GM12878 (cell line): ENCODE measurements around the gene LMTK2. TPM values are rescaled to one million over a fixed set of nuclear protein-coding genes. Genes with fewer than 3 reads are reported as not detected.

Experiments
- ATAC-seq: fragments of 200-7000 bp; cut with Tn5 transposase; 3 replicates; pipeline ENCODE4 v1.9.1; 2020; ENCODE audit warnings: mild to moderate bottlenecking, moderate library complexity
- BruUV-seq: library from RNA; stranded (reverse); fragments of 400-500 nt; replicated peaks from 2 replicates; lab custom pipeline; 2021; lab: Mats Ljungman, UMichigan
- CTCF ChIA-PET: fragments of 300-600 bp; sonication (Branson Sonifier 250); formaldehyde crosslinking; extraction: SDS; loops from one replicate; lab custom pipeline; 2021; ENCODE audit warnings: inconsistent platforms; lab: Yijun Ruan, JAX
- POLR2A ChIA-PET: fragments of 350-600 bp; formaldehyde crosslinking; extraction: SDS; loops from one replicate; lab custom pipeline; 2021; ENCODE audit warnings: inconsistent platforms; lab: Charles Lee
- RAD21 ChIA-PET: fragments of 300-600 bp; sonication (Branson Sonifier 250); formaldehyde crosslinking; loops from one replicate; lab custom pipeline; 2023; ENCODE audit warnings: antibody characterized with exemption; ENCODE audit not compliant: unreplicated experiment; lab: Charles Lee
- SMC1A ChIA-PET: fragments of 300-600 bp; sonication (Branson Sonifier 250); formaldehyde crosslinking; loops from one replicate; lab custom pipeline; 2023; ENCODE audit not compliant: unreplicated experiment, uncharacterized antibody; lab: Charles Lee
- DNase-seq: peaks from one replicate; pipeline ENCODE4 v3.0.0-alpha.2; 2011; ENCODE audit warnings: low read depth, low spot score
- FAIRE-seq: peaks from 3 replicates; lab custom pipeline; 2011; peaks lifted over from hg19 to GRCh38; lab: Jason Lieb, UNC
- H2AFZ ChIP-seq: 2 replicates; pipeline ENCODE4 v1.6.0; 2011; ENCODE audit warnings: low read depth, low read length, control low read depth; ENCODE audit not compliant: control insufficient read depth
- H3K27ac ChIP-seq: 2 replicates; pipeline ENCODE4 v1.5.1; 2011; ENCODE audit warnings: control low read depth; ENCODE audit not compliant: control insufficient read depth, insufficient read depth
- H3K27me3 ChIP-seq, 2 experiments: replicated peaks in 1 of 2; 2 replicates each; pipeline versions ENCODE4 v1.6.0 to v1.6.1; 2011; ENCODE audit warnings: low read length in 1 of 2; ENCODE audit not compliant: control insufficient read depth in 2 of 2, insufficient read depth in 2 of 2
- H3K36me3 ChIP-seq, 2 experiments: 2 replicates each; pipeline ENCODE4 v1.5.1; 2011; ENCODE audit warnings: low read length in 1 of 2; ENCODE audit not compliant: control insufficient read depth in 2 of 2, insufficient read depth in 2 of 2
- H3K4me1 ChIP-seq: 2 replicates; pipeline ENCODE4 v1.6.1; 2011; ENCODE audit warnings: mild to moderate bottlenecking, low read length, moderate library complexity, mixed read lengths; ENCODE audit not compliant: control insufficient read depth, insufficient read depth
- H3K4me2 ChIP-seq: 2 replicates; pipeline ENCODE4 v1.6.0; 2011; ENCODE audit warnings: control low read depth; ENCODE audit not compliant: control insufficient read depth, insufficient read depth
- H3K4me3 ChIP-seq: fragments of 200-600 bp; sonication (generic); 2 replicates; pipeline ENCODE4 v1.5.1; 2016
- H3K79me2 ChIP-seq: 2 replicates; pipeline ENCODE4 v1.6.0; 2011; ENCODE audit warnings: low read length; ENCODE audit not compliant: control insufficient read depth, insufficient read depth
- H3K9ac ChIP-seq: 2 replicates; pipeline ENCODE4 v1.8.0; 2011; ENCODE audit warnings: low read length, control low read depth, mixed read lengths; ENCODE audit not compliant: control insufficient read depth, insufficient read depth
- H3K9me3 ChIP-seq: replicated peaks from 3 replicates; pipeline ENCODE4 v1.5.1; 2011; ENCODE audit warnings: mild to moderate bottlenecking, low read length; ENCODE audit not compliant: control insufficient read depth, insufficient read depth
- H4K20me1 ChIP-seq: 2 replicates; pipeline ENCODE4 v1.6.0; 2011; ENCODE audit not compliant: control insufficient read depth, insufficient read depth
- BACH1 ChIP-seq: fragments of 450-650 bp; IDR thresholded peaks from 2 replicates; pipeline ENCODE4 v1.6.1; 2017; ENCODE audit warnings: mild to moderate bottlenecking, borderline replicate concordance
- BCL11A ChIP-seq: IDR thresholded peaks from 2 replicates; pipeline ENCODE4 v1.6.1; 2011; ENCODE audit warnings: low read depth, low read length
- CUX1 ChIP-seq: IDR thresholded peaks from 2 replicates; pipeline ENCODE4 v1.6.1; 2012; ENCODE audit warnings: improper control_type of control experiment, low read depth, low read length; ENCODE audit not compliant: insufficient replicate concordance
- ETV6 ChIP-seq, 2 experiments: fragments of 450-650 bp in 1 of 2; IDR thresholded peaks in 1 of 2; conservative IDR thresholded peaks in 1 of 2; 2 replicates each; pipeline ENCODE4 v1.6.1; 2014; ENCODE audit warnings: antibody characterized with exemption in 1 of 2, borderline replicate concordance in 1 of 2, low read depth in 1 of 2, mild to moderate bottlenecking in 1 of 2, moderate library complexity in 1 of 2
- HDAC6 ChIP-seq: fragments of 200-600 bp; sonication (generic); IDR thresholded peaks from one replicate; pipeline ENCODE4 v1.8.0; 2017; ENCODE audit warnings: antibody characterized with exemption; ENCODE audit not compliant: unreplicated experiment
- MXI1 ChIP-seq: fragments of 150-350 bp; IDR thresholded peaks from 2 replicates; pipeline ENCODE4 v1.6.1; 2011; ENCODE audit warnings: low read depth, mild to moderate bottlenecking, inconsistent platforms, low read length, improper control_type of control experiment
- NR2C2 ChIP-seq: IDR thresholded peaks from 2 replicates; pipeline ENCODE4 v1.6.1; 2011; ENCODE audit warnings: borderline replicate concordance, low read depth; ENCODE audit not compliant: control insufficient read depth, insufficient read length
- PBX3 ChIP-seq: IDR thresholded peaks from 2 replicates; pipeline ENCODE4 v1.6.1; 2011; ENCODE audit warnings: mild to moderate bottlenecking, low read depth, low read length, moderate library complexity; ENCODE audit not compliant: insufficient replicate concordance
- POLR2AphosphoS5 ChIP-seq: IDR thresholded peaks from 2 replicates; pipeline ENCODE4 v1.6.1; 2011; ENCODE audit warnings: mild to moderate bottlenecking, low read length, inconsistent platforms
- RELB ChIP-seq: fragments of 450-650 bp; IDR thresholded peaks from 2 replicates; pipeline ENCODE4 v1.6.1; 2017; ENCODE audit warnings: low read depth, mild to moderate bottlenecking, moderate library complexity
- USF1 ChIP-seq: IDR thresholded peaks from 2 replicates; pipeline ENCODE4 v1.6.1; 2011; ENCODE audit warnings: borderline replicate concordance, low read depth, mild to moderate bottlenecking, moderate library complexity, mixed read lengths, low read length; ENCODE audit not compliant: insufficient read depth; ENCODE audit errors: extremely low read length
- WGBS: methylation state at CpG from one replicate; pipeline ENCODE4 v1.1.6; 2016; ENCODE audit warnings: low lambda C conversion rate; ENCODE audit not compliant: insufficient replicate concordance, insufficient coverage; ENCODE audit errors: missing lambda C conversion rate; 5-methylcytosine and 5-hydroxymethylcytosine counted together
- in situ Hi-C: fragments of 300-500 bp; cut with MboI; formaldehyde crosslinking; loops from 9 replicates; pipeline ENCODE4 v1.14.3; 2018; ENCODE audit warnings: mixed read lengths
- intact Hi-C: fragments of 100-400 bp; cut with micrococcal nuclease; formaldehyde crosslinking; loops from one replicate; pipeline ENCODE4 v1.14.2; 2022; ENCODE audit not compliant: unreplicated experiment
- polyA plus RNA-seq, 11 experiments: library from polyadenylated mRNA; depleted of rRNA in 4 of 11; unstranded in 6 of 11; stranded (reverse) in 5 of 11; fragments of >200 nt; fragmentation: Nextera tagmentation in 4 of 11; fragmentation: Illumina TruSeq in 1 of 11; extraction: Ambion mirVana in 4 of 11; extraction: Trizol in 1 of 11; gene quantifications; 1 replicate in 1 of 11; 2 replicates in 10 of 11; pipeline versions ENCODE4 v1.2.1 to v1.2.3, GENCODE V29; 2011 to 2016; ENCODE audit warnings: inconsistent platforms in 2 of 11, missing spikeins in 2 of 11, low read depth in 1 of 11
- total RNA-seq, 4 experiments: library from RNA; depleted of rRNA in 3 of 4; stranded (reverse); fragments of >200 nt in 3 of 4; fragmentation: Illumina TruSeq in 1 of 4; extraction: Trizol in 1 of 4; gene quantifications; 2 replicates each; pipeline versions ENCODE4 v1.2.1 to v1.2.3, GENCODE V29; 2013 to 2021

Gene LMTK2
- total and polyA plus RNA-seq, 10 of the 15 experiments (the other 5 are each of a cell fraction or from before 2014, with no cell fraction given): 0.68 to 8.7 (median 4.6) TPM

GRCh38 chr7:98187138-98187502 lies 80.5 kb downstream of the LMTK2 start:
- ATAC-seq: no peak
- CTCF ChIA-PET: no interaction called here

More at GRCh38 chr7:98187138-98187502, 80.5 kb downstream of the LMTK2 start:
- FAIRE-seq (no peak), DNase-seq (no peak)
- H3K27ac ChIP-seq: no peak overlapping the region
- no peaks in the 10 kb centered on the region for H4K20me1 ChIP-seq
- no peak overlapping the region for H3K4me2 ChIP-seq
- RAD21 ChIA-PET: interaction anchor here (0.6 kb wide), 1 partner anchor 216 kb away, joined by 3 read pairs; no protein-coding TSS in a partner anchor
- no peak overlapping the region for H3K4me3 ChIP-seq
- TF ChIP-seq NR2C2 (no peak), HDAC6 (no peak), BCL11A (no peak), PBX3 (no peak), MXI1 (no peak), BACH1 (no peak), CUX1 (no peak), ETV6 (conservative IDR thresholded peaks at IDR 0.05 in 1 of 2, IDR thresholded peaks at IDR 0.05 in 1 of 2; ENCODE audit: borderline replicate concordance in 1 of 2, low read depth in 1 of 2) (no peak), USF1 (no peak), RELB (no peak), POLR2AphosphoS5 (no peak)
- H3K4me1 ChIP-seq: no peaks in the 10 kb centered on the region
- H3K79me2 ChIP-seq: no peaks in the 10 kb centered on the region
- SMC1A ChIA-PET: no interaction called here
- no peak overlapping the region for H2AFZ ChIP-seq
- 52% methylated on average over 1 of the region's 1 CpG for WGBS
- intact Hi-C loops (no loop called here), in situ Hi-C loops (no loop called here)
- no peaks in the 10 kb centered on the region for H3K27me3 ChIP-seq
- POLR2A ChIA-PET: no interaction called here
- H3K9ac ChIP-seq: no peak overlapping the region
- peaks cover 0 to 6% of the 10 kb centered on the region in 2 experiments; a peak in 3 of 4 replicates for H3K36me3 ChIP-seq
- H3K9me3 ChIP-seq: no peaks in the 10 kb centered on the region; the same call in 2 of the 3 replicates
- no TSS peak for BruUV-seq
